ENCODE data around the gene TGFBI. TPM values are rescaled to one million over a fixed set of nuclear protein-coding genes. Genes with fewer than 3 reads are reported as not detected.
A peak's percentile ranks its signal among the peaks of the same experiment; 100 is the strongest.

Gene TGFBI
- polyA plus RNA-seq, 3 donors = 480 to 653 (median 565) TPM

- H4K20me1 ChIP-seq (ENCODE audit: insufficient read depth, low read length) = peaks cover 96% of the 10 kb centered on the region
- H3K9me3 Mint-ChIP-seq = peaks cover 0 to 3% (median 0%) of the 10 kb centered on the region in 7 donors
- H3K4me3 ChIP-seq (replicated peaks in 1 of 3; ENCODE audit: low read depth in 2 of 3, low read length in 3 of 3) = no peak overlapping the region
- 86% methylated on average over 4 of the region's 12 CpGs for WGBS (ENCODE audit: insufficient coverage)
- no peak overlapping the region for H3K9ac ChIP-seq (ENCODE audit: insufficient read depth, low read length, poor library complexity, severe bottlenecking)
- no peaks in the 10 kb centered on the region for H3K27me3 ChIP-seq (ENCODE audit: control insufficient read depth in 2 of 2, insufficient read depth in 2 of 2, low read length in 2 of 2)
- no peak overlapping the region for H3K4me2 ChIP-seq (replicated peaks; ENCODE audit: extremely low read depth, low read length, poor library complexity, severe bottlenecking)
- no peak overlapping the region for H3K27ac Mint-ChIP-seq
- H3K79me2 ChIP-seq (ENCODE audit: insufficient read depth, low read length) = peaks cover 2% of the 10 kb centered on the region
- H3K36me3 Mint-ChIP-seq = peaks cover 95 to 99% of the 10 kb centered on the region in 2 donors
- peaks cover 0 to 3% (median 2%) of the 10 kb centered on the region in 3 donors for H3K27me3 Mint-ChIP-seq (ENCODE audit: low read depth in 3 of 3)
- no peak overlapping the region for H3K27ac ChIP-seq (ENCODE audit: low read depth in 1 of 2, low read length in 2 of 2)
- H3K36me3 ChIP-seq (replicated peaks in 1 of 2; ENCODE audit: control insufficient read depth in 1 of 2, insufficient read depth in 2 of 2, low read length in 2 of 2) = peaks cover 84 to 100% of the 10 kb centered on the region in 2 donors
- no peak overlapping the region for H2AFZ ChIP-seq (ENCODE audit: insufficient read depth, low read depth, low read length, poor library complexity, severe bottlenecking)
- H3K4me1 Mint-ChIP-seq = peaks cover 71% of the 10 kb centered on the region
- DNase-seq = no peak
- intact Hi-C loops (cut with micrococcal nuclease) = no loop called here
- peaks cover 59 to 64% of the 10 kb centered on the region in 2 donors for H3K4me1 ChIP-seq (ENCODE audit: control insufficient read depth in 1 of 2, insufficient read depth in 2 of 2, low read length in 2 of 2)
- no peaks in the 10 kb centered on the region for H3K9me3 ChIP-seq (replicated peaks in 1 of 2; ENCODE audit: control insufficient read depth in 1 of 2, insufficient read depth in 1 of 2, low read length in 2 of 2)
- TF ChIP-seq CTCF (IDR thresholded peaks at IDR 0.05) = no peak
- H3K4me3 Mint-ChIP-seq = no peak overlapping the region
Observed at GRCh38 chr5:136046246-136046645, 17.5 kb downstream of the TGFBI start.

- H3K36me3 Mint-ChIP-seq = peaks cover 94 to 99% of the 10 kb centered on the region in 2 donors
- Histone ChIP-seq H4K20me1 (ENCODE audit: insufficient read depth, low read length) (peaks cover 95% of the 10 kb centered on the region), H3K27ac (ENCODE audit: low read depth in 1 of 2, low read length in 2 of 2) (peak overlapping the region in 1 of 2 donors; percentile 50), H3K9me3 (replicated peaks in 1 of 2; ENCODE audit: control insufficient read depth in 1 of 2, insufficient read depth in 1 of 2, low read length in 2 of 2) (no peaks in the 10 kb centered on the region), H3K4me2 (replicated peaks; ENCODE audit: extremely low read depth, low read length, poor library complexity, severe bottlenecking) (no peak overlapping the region), H3K9ac (ENCODE audit: insufficient read depth, low read length, poor library complexity, severe bottlenecking) (no peak overlapping the region), H3K4me1 (ENCODE audit: control insufficient read depth in 1 of 2, insufficient read depth in 2 of 2, low read length in 2 of 2) (peaks cover 58 to 59% of the 10 kb centered on the region in 2 donors), H3K36me3 (replicated peaks in 1 of 2; ENCODE audit: control insufficient read depth in 1 of 2, insufficient read depth in 2 of 2, low read length in 2 of 2) (peaks cover 91 to 100% of the 10 kb centered on the region in 2 donors), H3K79me2 (ENCODE audit: insufficient read depth, low read length) (peaks cover 2% of the 10 kb centered on the region), H2AFZ (ENCODE audit: insufficient read depth, low read depth, low read length, poor library complexity, severe bottlenecking) (no peak overlapping the region), H3K4me3 (replicated peaks in 1 of 3; ENCODE audit: low read depth in 2 of 3, low read length in 3 of 3) (no peak overlapping the region), H3K27me3 (ENCODE audit: control insufficient read depth in 2 of 2, insufficient read depth in 2 of 2, low read length in 2 of 2) (no peaks in the 10 kb centered on the region)
- H3K9me3 Mint-ChIP-seq = peaks cover 0 to 3% (median 0%) of the 10 kb centered on the region in 7 donors
- peaks cover 63% of the 10 kb centered on the region for H3K4me1 Mint-ChIP-seq
- no peak overlapping the region for H3K4me3 Mint-ChIP-seq
- no peak for TF ChIP-seq CTCF (IDR thresholded peaks at IDR 0.05)
- WGBS (ENCODE audit: insufficient coverage) = 40% methylated on average over 5 of the region's 8 CpGs
- intact Hi-C loops (cut with micrococcal nuclease) = no loop called here
- H3K27me3 Mint-ChIP-seq (ENCODE audit: low read depth in 3 of 3) = peaks cover 0 to 2% (median 0%) of the 10 kb centered on the region in 3 donors
- peak overlapping the region in 6 of 7 donors; percentile 13 to 72 (median 61) for H3K27ac Mint-ChIP-seq
- DNase-seq = peak in 2 of 3 donors; percentile 31 to 35
Observed at GRCh38 chr5:136047858-136048257, 19.1 kb downstream of the TGFBI start.
